Naive thymus-derived CD4-positive, alpha-beta T cell (primary cell): ENCODE measurements around the gene HMCES. TPM values are rescaled to one million over a fixed set of nuclear protein-coding genes. Genes with fewer than 3 reads are reported as not detected.
"Not testable (repeated sequence)": the region's sequence is repeated elsewhere in the genome, so short reads cannot be mapped to it uniquely, and the experiment has no call there.

Source experiments
- ATAC-seq: fragments of 150-1000 bp; cut with Tn5 transposase; 2 replicates; pipeline ENCODE4 v1.10.0; 2021; ENCODE audit warnings: mild to moderate bottlenecking, moderate library complexity
- CTCF ChIA-PET: fragments of 350-600 bp; sonication (Branson Sonifier 250); formaldehyde crosslinking; loops from one replicate; lab custom pipeline; 2021; ENCODE audit warnings: antibody characterized with exemption; lab: Charles Lee
- POLR2A ChIA-PET: fragments of 350-600 bp; sonication (Branson Sonifier 250); formaldehyde crosslinking; loops from one replicate; lab custom pipeline; 2021; ENCODE audit warnings: antibody characterized with exemption, inconsistent platforms; lab: Charles Lee
- DNase-seq, 9 donors: peaks; one replicate each; pipeline versions ENCODE4 v3.0.0 to v3.0.0-alpha.2; 2020 to 2022; ENCODE audit warnings: mixed read lengths in 1 of 9
- H3K27ac ChIP-seq: one replicate; pipeline ENCODE4 v1.7.0; 2013; ENCODE audit warnings: mild to moderate bottlenecking, low read depth, low read length, moderate library complexity
- H3K27me3 ChIP-seq, 2 donors: one replicate each; pipeline ENCODE4 v1.7.0; 2013; ENCODE audit warnings: low read length in 2 of 2, mild to moderate bottlenecking in 2 of 2, moderate library complexity in 2 of 2; ENCODE audit not compliant: control insufficient read depth in 2 of 2, insufficient read depth in 2 of 2
- H3K36me3 ChIP-seq, 3 experiments: 1 replicate in 2 of 3; 2 replicates in 1 of 3; pipeline ENCODE4 v1.7.0; 2013; ENCODE audit warnings: low read length in 3 of 3, mild to moderate bottlenecking in 3 of 3, moderate library complexity in 1 of 3; ENCODE audit not compliant: insufficient read depth in 3 of 3, control insufficient read depth in 2 of 3
- H3K4me1 ChIP-seq, 2 donors: one replicate each; pipeline ENCODE4 v1.7.0; 2013; ENCODE audit warnings: low read length in 2 of 2, mild to moderate bottlenecking in 2 of 2, moderate library complexity in 1 of 2; ENCODE audit not compliant: control insufficient read depth in 2 of 2, insufficient read depth in 2 of 2
- H3K4me3 ChIP-seq: 2 replicates; pipeline ENCODE4 v1.7.0; 2013; ENCODE audit warnings: mild to moderate bottlenecking, low read length
- H3K9me3 ChIP-seq, 3 experiments: 1 replicate in 2 of 3; 2 replicates in 1 of 3; pipeline ENCODE4 v1.7.0; 2013; ENCODE audit warnings: low read length in 3 of 3; ENCODE audit not compliant: control insufficient read depth in 2 of 3
- H3K27ac Mint-ChIP-seq, 9 donors: one replicate each; pipeline ENCODE4 v1.8.0; 2020 to 2022; ENCODE audit warnings: mixed read lengths in 9 of 9, mild to moderate bottlenecking in 8 of 9, moderate library complexity in 5 of 9, inconsistent platforms in 2 of 9
- H3K27me3 Mint-ChIP-seq, 5 donors: one replicate each; pipeline ENCODE4 v1.8.0; 2021 to 2022; ENCODE audit warnings: mixed read lengths in 5 of 5, mild to moderate bottlenecking in 1 of 5
- H3K36me3 Mint-ChIP-seq, 5 donors: one replicate each; pipeline ENCODE4 v1.8.0; 2020 to 2022; ENCODE audit warnings: mixed read lengths in 5 of 5, mild to moderate bottlenecking in 3 of 5, inconsistent platforms in 1 of 5
- H3K4me1 Mint-ChIP-seq, 7 donors: one replicate each; pipeline ENCODE4 v1.8.0; 2020 to 2022; ENCODE audit warnings: mixed read lengths in 7 of 7, mild to moderate bottlenecking in 3 of 7, inconsistent platforms in 1 of 7
- H3K4me3 Mint-ChIP-seq, 10 donors: one replicate each; pipeline ENCODE4 v1.8.0; 2020 to 2022; ENCODE audit warnings: mild to moderate bottlenecking in 10 of 10, mixed read lengths in 10 of 10, moderate library complexity in 6 of 10, inconsistent platforms in 2 of 10
- H3K9me3 Mint-ChIP-seq, 11 donors: one replicate each; pipeline ENCODE4 v1.8.0; 2020 to 2022; ENCODE audit warnings: mixed read lengths in 11 of 11, mild to moderate bottlenecking in 4 of 11, inconsistent platforms in 1 of 11, moderate library complexity in 1 of 11
- intact Hi-C, 2 donors: fragments of 100-400 bp; cut with micrococcal nuclease; formaldehyde crosslinking; loops; one replicate each; pipeline ENCODE4 v1.15.1; 2023
- polyA plus RNA-seq, 2 donors: library from polyadenylated mRNA; unstranded; fragments of 300-500 nt; fragmentation: Illumina TruSeq; gene quantifications; one replicate each; pipeline ENCODE4 v1.2.3, GENCODE V29; 2021
- total RNA-seq, 6 experiments: library from RNA in 5 of 6; stranded (reverse) in 5 of 6; gene quantifications; 1 replicate in 5 of 6; 2 replicates in 1 of 6; pipeline ENCODE4 v1.2.3 and lab custom pipeline; 2021 to 2026

HMCES gene
- total and polyA plus RNA-seq, 7 experiments from 2014 or later, result 45.7 to 135 (median 56.3) TPM

DNA sequence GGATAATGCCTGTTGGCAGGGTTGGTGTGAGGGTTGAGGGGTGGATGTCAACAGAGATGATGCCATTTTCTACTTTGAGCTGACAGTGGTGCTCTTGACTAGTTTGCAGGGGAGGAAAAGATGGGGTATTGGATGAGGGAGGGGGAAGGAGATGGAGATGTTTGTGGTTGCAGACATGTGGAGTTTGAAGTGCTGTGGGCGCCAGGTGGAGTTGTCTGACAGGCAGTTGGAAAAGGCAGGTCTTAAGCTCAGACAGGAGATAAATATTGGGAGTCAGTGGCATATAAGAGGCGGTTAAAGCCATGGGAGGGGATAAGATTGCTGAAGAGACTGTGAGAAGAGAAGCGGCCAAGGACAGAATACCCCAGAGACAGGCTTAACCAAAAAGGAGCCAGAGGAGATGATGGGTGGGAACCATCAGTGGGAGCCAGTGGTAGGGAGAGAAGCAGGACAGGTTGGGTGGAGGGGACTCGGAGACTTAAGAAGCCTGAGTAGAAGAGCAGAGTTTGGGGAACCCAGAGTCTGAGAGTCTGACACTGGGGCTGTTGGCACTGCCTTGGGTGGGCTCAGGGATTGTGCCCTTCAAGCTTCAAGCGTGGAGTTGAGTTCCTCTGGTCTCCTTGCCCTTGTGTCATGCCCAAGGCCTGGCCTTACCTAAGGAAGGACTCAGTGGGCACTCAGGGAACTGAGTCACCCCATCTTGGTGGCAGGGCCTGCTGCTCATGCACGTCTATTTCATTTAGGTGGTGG is 15.3 kb upstream of the HMCES start:
- ChIA-PET CTCF (interaction anchor here (0.7 kb wide), 2 partner anchors 291 to 690 kb away, joined by 7 to 10 read pairs; no protein-coding TSS in a partner anchor), POLR2A (interaction anchor here (0.6 to 0.9 kb wide), 3 partner anchors 8 to 645 kb away, joined by 3 read pairs; no protein-coding TSS in a partner anchor)
- peaks cover 4 to 16% (median 8%) of the 10 kb centered on the region in 7 donors for H3K4me1 Mint-ChIP-seq
- no peaks in the 10 kb centered on the region for H3K9me3 Mint-ChIP-seq
- intact Hi-C loops, result no loop called here
- Histone ChIP-seq H3K9me3 (no peaks in the 10 kb centered on the region), H3K36me3 (peaks cover 32 to 100% (median 35%) of the 10 kb centered on the region in 3 experiments), H3K4me3 (no peak overlapping the region), H3K27ac (no peak overlapping the region), H3K27me3 (no peaks in the 10 kb centered on the region), H3K4me1 (no peaks in the 10 kb centered on the region)
- no peaks in the 10 kb centered on the region for H3K27me3 Mint-ChIP-seq
- H3K36me3 Mint-ChIP-seq, result peaks cover 14 to 56% (median 20%) of the 10 kb centered on the region in 5 donors
- H3K4me3 Mint-ChIP-seq, result no peak overlapping the region
- no peak for DNase-seq
- H3K27ac Mint-ChIP-seq, result peak overlapping the region in 4 of 9 donors; percentile 6 to 76 (median 51)
- no peak for ATAC-seq

DNA sequence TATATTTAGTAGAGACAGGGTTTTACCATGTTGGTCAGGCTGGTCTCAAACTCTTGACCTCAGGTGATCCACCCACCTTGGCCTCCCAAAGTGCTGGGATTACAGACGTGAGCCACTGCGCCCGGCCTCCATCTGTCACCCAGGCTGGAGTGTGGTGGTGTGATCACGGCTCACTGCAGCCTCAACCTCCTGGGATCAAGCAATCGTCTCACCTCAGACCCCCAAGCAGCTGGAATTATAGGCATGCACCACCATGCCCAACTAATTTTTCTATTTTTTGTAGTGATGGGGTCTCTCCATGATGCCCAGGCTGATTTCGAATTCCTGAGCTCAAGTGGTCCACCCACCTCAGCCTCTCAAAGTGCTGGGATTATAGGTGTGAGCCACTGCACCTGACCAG is 13.7 kb upstream of the HMCES start:
- CTCF ChIA-PET, H3K4me3 Mint-ChIP-seq, H3K4me3 ChIP-seq, ATAC-seq, H3K9me3 ChIP-seq, H3K4me1 Mint-ChIP-seq, H3K27me3 ChIP-seq, intact Hi-C loops, H3K27me3 Mint-ChIP-seq, POLR2A ChIA-PET, H3K9me3 Mint-ChIP-seq, H3K4me1 ChIP-seq, DNase-seq, H3K27ac Mint-ChIP-seq, H3K27ac ChIP-seq: not testable (repeated sequence)
- H3K36me3 Mint-ChIP-seq, result peaks cover 17 to 61% (median 21%) of the 10 kb centered on the region in 5 donors
- H3K36me3 ChIP-seq, result peaks cover 37 to 100% (median 42%) of the 10 kb centered on the region in 3 experiments

DNA sequence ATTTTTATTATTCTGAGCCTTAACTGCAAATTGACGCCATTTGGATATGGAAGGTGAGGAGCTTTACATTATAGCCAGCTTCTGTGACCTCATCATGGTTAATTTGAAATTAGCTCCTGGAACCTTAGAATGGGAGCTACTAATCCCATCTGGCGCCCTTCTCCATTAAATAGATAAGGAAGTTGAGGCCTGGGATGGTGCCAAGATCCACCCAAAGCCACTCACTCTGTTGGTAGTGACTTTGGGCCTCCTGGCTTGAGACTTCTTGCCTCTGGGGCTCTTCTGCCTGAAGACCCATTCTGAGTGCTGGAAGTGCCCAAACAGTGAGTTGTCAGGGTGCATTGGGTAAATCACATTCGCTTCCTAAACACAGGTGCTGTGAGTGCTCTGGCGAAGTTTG is 12.0 kb upstream of the HMCES start:
- H3K4me3 ChIP-seq, result no peak overlapping the region
- CTCF ChIA-PET, result no interaction called here
- H3K27me3 Mint-ChIP-seq, result no peaks in the 10 kb centered on the region
- POLR2A ChIA-PET, result interaction anchor here (0.6 kb wide), 1 partner anchor 385 kb away, joined by 3 read pairs; no protein-coding TSS in a partner anchor
- peaks cover 0 to 14% (median 5%) of the 10 kb centered on the region in 7 donors for H3K4me1 Mint-ChIP-seq
- no peaks in the 10 kb centered on the region for H3K27me3 ChIP-seq
- no peaks in the 10 kb centered on the region for H3K9me3 Mint-ChIP-seq
- H3K4me3 Mint-ChIP-seq, result no peak overlapping the region
- no peak for DNase-seq
- no peak for ATAC-seq
- H3K4me1 ChIP-seq, result no peaks in the 10 kb centered on the region
- intact Hi-C loops, result no loop called here
- no peak overlapping the region for H3K27ac ChIP-seq
- no peaks in the 10 kb centered on the region for H3K9me3 ChIP-seq
- peaks cover 20 to 55% (median 21%) of the 10 kb centered on the region in 5 donors for H3K36me3 Mint-ChIP-seq
- H3K36me3 ChIP-seq, result peaks cover 31 to 100% (median 33%) of the 10 kb centered on the region in 3 experiments
- peak overlapping the region in 1 of 9 donors; percentile 12 for H3K27ac Mint-ChIP-seq

DNA sequence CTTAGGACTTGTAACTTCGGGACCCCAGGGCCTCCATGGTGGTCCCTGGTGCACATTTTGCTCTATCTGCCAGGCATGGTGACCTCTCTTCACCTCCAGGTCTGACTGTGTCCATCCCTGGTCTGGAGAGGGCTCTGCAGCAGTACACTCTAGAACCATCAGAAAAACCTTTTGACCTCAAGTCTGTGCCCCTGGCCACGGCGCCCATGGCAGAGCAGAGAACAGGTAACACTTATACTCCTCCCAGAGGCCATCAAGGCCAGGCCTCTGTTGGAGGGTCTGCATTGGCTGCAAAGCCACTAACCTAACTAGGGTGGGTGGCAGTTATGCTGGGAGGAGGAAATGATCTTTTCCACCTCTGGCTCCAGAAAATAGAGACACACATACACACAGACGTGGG is 10.3 kb upstream of the HMCES start:
- POLR2A ChIA-PET, result interaction anchor here (1.4 kb wide), 1 partner anchor 10 kb away, joined by 4 read pairs; no protein-coding TSS in a partner anchor
- no peaks in the 10 kb centered on the region for H3K27me3 ChIP-seq
- Mint-ChIP-seq H3K36me3 (peaks cover 15 to 50% (median 20%) of the 10 kb centered on the region in 5 donors), H3K27ac (peak overlapping the region in 2 of 9 donors; percentile 33 to 42), H3K4me3 (no peak overlapping the region), H3K4me1 (peaks cover 0 to 10% (median 0%) of the 10 kb centered on the region in 7 donors), H3K27me3 (no peaks in the 10 kb centered on the region), H3K9me3 (no peaks in the 10 kb centered on the region)
- DNase-seq, result no peak
- CTCF ChIA-PET, result no interaction called here
- peaks cover 31 to 97% (median 33%) of the 10 kb centered on the region in 3 experiments for H3K36me3 ChIP-seq
- H3K4me1 ChIP-seq, result no peaks in the 10 kb centered on the region
- ATAC-seq, result no peak
- no peaks in the 10 kb centered on the region for H3K9me3 ChIP-seq
- H3K27ac ChIP-seq, result no peak overlapping the region
- no peak overlapping the region for H3K4me3 ChIP-seq
- intact Hi-C loops, result no loop called here

DNA sequence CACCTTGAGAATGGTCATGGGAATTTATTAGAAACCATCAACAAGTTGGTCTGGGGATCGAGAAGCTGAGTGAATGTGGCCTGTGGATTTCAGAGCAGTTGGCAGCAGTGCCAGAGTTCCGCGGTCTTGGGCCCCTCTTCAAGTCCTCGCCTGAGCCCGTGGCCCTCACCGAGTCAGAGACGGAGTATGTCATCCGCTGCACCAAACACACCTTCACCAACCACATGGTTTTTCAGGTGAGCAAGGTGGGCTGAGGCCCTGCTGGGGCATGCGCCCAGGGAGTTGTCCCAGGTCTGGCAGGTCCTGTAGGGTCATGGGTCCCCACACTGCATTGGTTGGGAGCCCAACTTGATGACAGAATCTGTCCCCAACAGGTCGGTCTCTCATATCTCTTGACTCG is 7.0 kb upstream of the HMCES start:
- Histone ChIP-seq H3K27ac (no peak overlapping the region), H3K4me3 (no peak overlapping the region), H3K36me3 (peaks cover 20 to 97% (median 30%) of the 10 kb centered on the region in 3 experiments), H3K9me3 (no peaks in the 10 kb centered on the region), H3K27me3 (no peaks in the 10 kb centered on the region), H3K4me1 (no peaks in the 10 kb centered on the region)
- Mint-ChIP-seq H3K4me1 (peaks cover 0 to 5% (median 0%) of the 10 kb centered on the region in 7 donors), H3K27me3 (no peaks in the 10 kb centered on the region), H3K27ac (peak overlapping the region in 2 of 9 donors; percentile 15 to 23), H3K36me3 (peaks cover 4 to 49% (median 21%) of the 10 kb centered on the region in 5 donors), H3K9me3 (no peaks in the 10 kb centered on the region), H3K4me3 (no peak overlapping the region)
- intact Hi-C loops, result loop anchor here in 1 of 2 donors (10.0 kb wide), 1 partner anchor 547 kb away; the partner anchor contains the start of gene RAB7A
- ChIA-PET CTCF (no interaction called here), POLR2A (interaction anchor here (0.9 to 2.2 kb wide), 3 partner anchors 22 to 117 kb away, joined by 3 to 11 read pairs (median 5); partner anchors contain the start of gene COPG1)
- no peak for ATAC-seq
- no peak for DNase-seq

DNA sequence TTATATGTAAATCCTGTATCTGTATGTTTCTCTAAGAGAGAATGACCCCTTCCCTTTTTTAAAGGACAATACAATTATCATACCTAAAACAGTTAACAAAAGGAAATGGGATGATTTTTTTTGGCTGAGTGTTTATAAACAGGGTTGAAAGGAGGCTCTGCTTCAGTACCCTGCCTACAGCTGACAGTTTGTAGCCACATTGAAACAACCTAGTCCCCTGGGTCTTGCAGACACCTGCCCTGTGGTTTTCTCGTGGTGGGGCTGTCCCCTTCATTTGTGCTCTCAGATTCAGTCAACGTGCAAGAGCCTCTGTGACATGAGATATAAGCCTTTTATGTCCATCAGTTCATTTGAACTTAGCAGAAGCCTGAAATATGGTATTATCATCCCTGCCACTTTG is 2.3 kb upstream of the HMCES start:
- H3K9me3 Mint-ChIP-seq, result no peaks in the 10 kb centered on the region
- H3K9me3 ChIP-seq, result no peaks in the 10 kb centered on the region
- intact Hi-C loops, result loop anchor here in 1 of 2 donors (5.0 to 10.0 kb wide), 3 partner anchors 552 to 1224 kb away; partner anchors contain the start of genes RAB7A, RPN1 and SEC61A1
- H3K4me3 ChIP-seq, result no peak overlapping the region
- CTCF ChIA-PET, result no interaction called here
- DNase-seq (no peak), ATAC-seq (no peak)
- H3K27me3 Mint-ChIP-seq, result no peaks in the 10 kb centered on the region
- H3K36me3 Mint-ChIP-seq, result peaks cover 0 to 32% (median 7%) of the 10 kb centered on the region in 5 donors
- H3K4me1 ChIP-seq, result peaks cover 6 to 12% of the 10 kb centered on the region in 2 donors
- no peak overlapping the region for H3K4me3 Mint-ChIP-seq
- H3K36me3 ChIP-seq, result peaks cover 0 to 64% (median 8%) of the 10 kb centered on the region in 3 experiments
- H3K4me1 Mint-ChIP-seq, result peaks cover 12 to 30% (median 21%) of the 10 kb centered on the region in 7 donors
- no peaks in the 10 kb centered on the region for H3K27me3 ChIP-seq
- H3K27ac Mint-ChIP-seq, result peak overlapping the region in 6 of 9 donors; percentile 0 to 69 (median 47)
- H3K27ac ChIP-seq, result peak overlapping the region; percentile 31
- POLR2A ChIA-PET, result interaction anchor here (1.4 to 9.0 kb wide), 2 partner anchors 37 to 93 kb away, joined by 5 to 251 read pairs; partner anchors contain the start of gene CNBP
